Tibial nerve (tissue), 3 donors: Measurements from ENCODE around the gene AHRR.

Experiments used
- POLR2A ChIP-seq, 2 donors: fragments of 450-650 bp; IDR thresholded peaks; one replicate each; pipeline ENCODE4 v1.6.1; 2017; ENCODE audit warnings: antibody characterized with exemption in 2 of 2, mild to moderate bottlenecking in 2 of 2, moderate library complexity in 2 of 2
- TF ChIP-seq, protein P1 (sequence below), 5 experiments: fragments of 200-600 bp in 3 of 5; fragments of 450-650 bp in 2 of 5; sonication (generic) in 3 of 5; IDR thresholded peaks; one replicate each; pipeline ENCODE4 v1.5.1; 2016 to 2019; ENCODE audit warnings: antibody characterized with exemption in 5 of 5, mild to moderate bottlenecking in 3 of 5, moderate library complexity in 2 of 5

- TF ChIP-seq POLR2A (IDR thresholded peaks at IDR 0.05), result no peak
- TF ChIP-seq, protein P1, sequence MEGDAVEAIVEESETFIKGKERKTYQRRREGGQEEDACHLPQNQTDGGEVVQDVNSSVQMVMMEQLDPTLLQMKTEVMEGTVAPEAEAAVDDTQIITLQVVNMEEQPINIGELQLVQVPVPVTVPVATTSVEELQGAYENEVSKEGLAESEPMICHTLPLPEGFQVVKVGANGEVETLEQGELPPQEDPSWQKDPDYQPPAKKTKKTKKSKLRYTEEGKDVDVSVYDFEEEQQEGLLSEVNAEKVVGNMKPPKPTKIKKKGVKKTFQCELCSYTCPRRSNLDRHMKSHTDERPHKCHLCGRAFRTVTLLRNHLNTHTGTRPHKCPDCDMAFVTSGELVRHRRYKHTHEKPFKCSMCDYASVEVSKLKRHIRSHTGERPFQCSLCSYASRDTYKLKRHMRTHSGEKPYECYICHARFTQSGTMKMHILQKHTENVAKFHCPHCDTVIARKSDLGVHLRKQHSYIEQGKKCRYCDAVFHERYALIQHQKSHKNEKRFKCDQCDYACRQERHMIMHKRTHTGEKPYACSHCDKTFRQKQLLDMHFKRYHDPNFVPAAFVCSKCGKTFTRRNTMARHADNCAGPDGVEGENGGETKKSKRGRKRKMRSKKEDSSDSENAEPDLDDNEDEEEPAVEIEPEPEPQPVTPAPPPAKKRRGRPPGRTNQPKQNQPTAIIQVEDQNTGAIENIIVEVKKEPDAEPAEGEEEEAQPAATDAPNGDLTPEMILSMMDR (IDR thresholded peaks at IDR 0.05), result no peak
Measured at GRCh38 chr5:473551-474192, 152.2 kb downstream of the AHRR start.
